Stimulated activated naive CD8-positive, alpha-beta T cell treated with anti-CD3 and anti-CD28 coated beads, Interleukin-15, Interleukin-2, amounts not matched to agents 100 U/mL and 50 U/mL, for 24 hours (primary cell): Measurements from ENCODE around the gene ITPRID2.

Source experiments
- ATAC-seq: fragments of 150-1000 bp; cut with Tn5 transposase; one replicate; pipeline ENCODE4 v1.10.0; 2021
- DNase-seq: peaks from one replicate; pipeline ENCODE4 v3.0.0; 2021

The ITPRID2 gene

DNA sequence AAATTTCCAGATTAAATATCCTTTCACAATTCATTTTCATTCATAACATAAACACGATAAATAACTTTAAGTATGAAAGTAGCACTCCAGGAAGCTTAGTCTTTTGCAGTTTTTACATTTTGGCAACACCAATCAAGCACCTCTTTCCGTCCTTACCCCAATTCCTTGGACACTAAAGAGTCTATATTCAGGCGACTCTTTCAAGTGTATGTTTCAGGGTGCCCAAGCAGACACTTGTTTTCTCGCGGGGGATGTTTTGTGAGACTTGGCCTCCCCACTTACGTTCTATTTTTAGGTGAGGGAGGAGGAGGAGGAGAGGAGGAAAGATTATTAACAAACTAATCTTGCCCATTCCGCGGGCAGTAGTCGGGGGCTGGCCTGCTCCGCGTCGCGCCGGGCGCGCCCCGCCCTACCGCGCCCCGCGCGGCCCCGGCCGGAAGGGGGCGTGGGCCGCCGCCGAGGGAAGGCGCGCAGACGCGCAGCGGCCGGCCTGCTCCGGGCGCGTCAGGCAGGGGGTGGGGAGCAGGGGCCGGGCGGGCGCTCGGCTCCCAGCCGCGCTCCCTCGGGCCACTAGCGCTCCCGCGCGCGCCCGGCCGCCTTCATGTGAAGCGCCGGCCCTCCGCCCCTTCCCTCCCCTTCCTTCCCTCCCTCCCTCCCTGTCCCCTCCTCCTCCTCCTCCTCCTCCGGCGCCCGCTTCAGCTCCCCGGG, at the start of gene ITPRID2:
Gene ITPRID2 (plus strand): TSS at position 473 of the 708 bp plus-strand sequence. CDS start 337 bp downstream, outside the sequence.
- ATAC-seq (peak; percentile 97), DNase-seq (peak; percentile 80)

DNA sequence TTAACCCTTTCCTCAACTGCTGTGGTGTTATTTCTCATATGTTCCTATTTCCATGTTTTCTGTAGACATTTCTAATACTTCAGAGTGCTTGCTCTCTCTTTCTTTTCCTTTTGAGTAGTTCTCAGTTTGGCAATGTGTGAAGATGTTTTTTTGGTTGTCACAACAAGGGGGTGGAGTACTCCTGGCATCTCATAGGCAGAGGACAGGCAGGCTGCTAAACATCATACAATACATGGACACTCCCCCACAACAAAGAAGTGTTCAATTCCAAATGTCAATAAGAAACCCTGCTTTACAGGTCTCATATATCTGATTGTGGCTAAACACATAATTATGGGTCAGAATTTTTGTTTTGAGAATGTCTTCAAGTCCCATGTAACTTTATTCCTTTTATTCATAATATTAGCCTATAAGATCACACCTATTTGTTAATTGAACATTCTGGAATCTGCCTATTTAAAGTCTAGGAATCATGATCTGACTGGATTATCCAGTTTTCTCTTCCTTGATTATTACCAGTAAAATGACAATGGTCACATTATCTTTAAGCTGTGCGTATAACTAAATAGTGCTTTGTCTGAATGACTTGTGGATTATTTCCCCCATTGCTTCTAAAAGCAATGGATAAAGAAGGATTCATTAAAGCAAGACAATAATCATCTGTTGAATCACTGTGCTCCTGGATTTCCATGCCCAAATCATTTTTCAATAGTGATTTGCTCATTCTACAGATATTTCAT, 46.8 kb upstream of the ITPRID2 start:
- ATAC-seq = no peak
- no peak for DNase-seq

DNA sequence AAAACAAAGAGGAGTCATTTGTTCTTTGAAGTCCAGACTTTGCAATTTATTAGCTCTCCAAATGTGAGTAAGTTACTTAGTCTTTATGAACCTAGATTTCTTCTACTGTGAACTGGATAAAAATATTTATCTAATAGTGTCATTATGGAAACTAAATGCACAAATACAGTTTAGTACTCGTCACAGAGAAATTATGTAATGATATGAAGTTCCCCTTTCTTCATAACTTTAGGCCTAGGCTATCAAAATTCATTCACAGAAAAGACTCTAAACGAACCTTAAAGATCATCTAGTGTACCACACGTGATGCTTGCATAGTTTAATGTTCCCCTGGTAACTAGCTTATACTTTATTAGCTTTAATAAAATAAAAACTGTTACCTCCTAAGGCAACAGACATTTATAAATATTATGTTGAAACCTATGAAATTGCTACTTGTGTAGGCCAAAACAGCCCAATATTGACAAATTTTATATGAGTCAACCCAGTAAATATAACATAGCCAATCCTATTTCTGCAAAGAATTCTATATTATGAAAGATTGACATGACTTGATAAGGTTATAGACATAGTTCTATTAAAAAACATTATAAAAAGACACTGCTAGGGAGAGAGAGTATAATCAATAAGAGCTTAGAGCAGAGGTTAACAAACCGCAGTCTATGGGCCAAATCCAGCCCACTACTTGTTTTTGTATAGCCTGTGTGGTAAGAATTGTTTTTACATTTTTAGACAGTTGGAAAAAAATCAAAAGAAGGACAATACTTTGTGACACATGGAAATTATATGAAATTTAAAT, 44.9 kb upstream of the ITPRID2 start:
- DNase-seq = no peak

DNA sequence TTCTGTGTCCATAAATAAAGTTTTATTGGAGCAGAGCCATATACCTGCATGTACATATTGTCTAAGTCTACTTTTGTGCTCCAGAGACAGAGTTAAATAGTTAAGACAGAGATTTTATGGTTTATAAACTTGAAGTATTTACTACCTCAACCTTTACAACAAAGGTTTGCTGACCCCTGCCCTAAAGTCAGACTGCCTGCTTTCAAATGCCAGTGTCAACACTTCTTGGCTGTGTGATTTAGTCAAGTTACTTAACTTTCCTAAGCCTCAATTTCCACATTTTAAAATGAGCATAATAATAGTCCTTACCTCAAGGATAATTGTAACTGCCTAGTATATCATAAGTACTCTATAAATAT, 44.4 kb upstream of the ITPRID2 start:
- no peak for ATAC-seq

More for the DNA sequence above, 44.9 kb upstream of the ITPRID2 start:
- ATAC-seq = no peak

DNA sequence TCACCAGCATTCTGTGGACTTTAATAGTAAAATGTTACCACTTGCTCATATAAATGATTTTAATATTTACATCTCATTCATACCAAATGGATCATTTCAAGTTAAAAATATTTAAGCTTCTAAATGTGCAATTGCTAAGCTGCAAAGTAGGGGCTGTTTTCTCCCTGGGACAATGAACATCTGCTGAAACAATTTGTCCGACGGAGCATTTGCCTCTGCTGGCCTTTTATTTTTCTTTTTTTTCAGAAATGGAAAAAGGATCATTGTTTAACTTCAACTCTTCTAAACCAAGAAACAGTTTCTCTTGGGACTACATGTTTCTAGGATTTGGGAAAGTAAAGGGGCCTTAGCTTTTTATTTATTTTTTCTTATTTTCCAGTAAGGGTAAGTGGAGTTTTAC, 43.8 kb upstream of the ITPRID2 start:
- ATAC-seq = no peak

More for the DNA sequence above, 44.4 kb upstream of the ITPRID2 start:
- no peak for DNase-seq

DNA sequence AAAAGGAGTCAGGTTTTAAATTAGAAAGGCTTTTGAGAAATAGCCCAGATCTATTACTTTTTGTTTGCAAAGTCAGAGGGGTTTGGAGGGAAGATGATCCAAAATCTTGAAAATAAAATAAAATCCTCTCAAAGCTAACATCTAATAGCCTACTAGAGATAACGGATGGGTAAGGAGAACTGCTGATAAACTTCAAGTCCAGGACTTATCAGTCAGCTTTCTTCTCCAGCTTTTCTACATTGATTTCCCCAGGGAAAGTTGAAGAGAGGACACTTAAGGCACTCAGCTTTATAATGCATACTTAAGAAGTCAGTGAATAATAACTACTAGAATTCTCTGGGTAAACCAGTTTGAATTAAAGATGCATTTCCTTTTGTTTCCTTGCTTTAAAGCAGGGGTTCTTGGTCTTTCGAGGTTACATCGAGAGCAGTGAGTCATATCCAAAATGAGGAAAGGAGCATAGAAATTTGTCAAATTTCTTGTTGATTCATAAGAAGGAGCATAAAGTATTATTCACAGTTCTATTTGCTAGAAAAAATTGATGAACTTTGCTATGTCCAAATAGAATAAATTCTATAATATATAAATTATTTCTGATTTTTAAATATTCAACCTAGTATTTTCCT, 43.2 kb upstream of the ITPRID2 start:
- no peak for DNase-seq
- no peak for ATAC-seq

More for the DNA sequence above, 43.8 kb upstream of the ITPRID2 start:
- no peak for DNase-seq

DNA sequence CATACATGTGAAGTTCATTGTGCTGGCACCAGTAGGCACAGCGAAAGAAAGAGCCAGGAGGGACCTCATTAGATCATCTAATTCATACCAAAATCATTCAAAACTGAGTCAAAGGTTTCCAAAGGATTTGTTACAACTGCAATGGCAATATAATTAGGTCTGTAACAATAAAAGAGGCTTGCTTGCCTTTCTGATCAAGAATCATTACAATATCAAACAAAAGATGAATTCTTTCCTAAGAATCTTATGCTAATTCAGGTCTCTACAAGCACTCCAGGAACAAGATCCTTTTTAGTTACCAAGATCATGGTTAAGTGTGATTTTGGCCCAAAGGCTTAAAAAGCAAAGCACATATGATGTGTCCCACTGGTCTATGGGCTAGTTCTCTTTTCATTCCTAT, 41.9 kb upstream of the ITPRID2 start:
- ATAC-seq = no peak
- DNase-seq = no peak

DNA sequence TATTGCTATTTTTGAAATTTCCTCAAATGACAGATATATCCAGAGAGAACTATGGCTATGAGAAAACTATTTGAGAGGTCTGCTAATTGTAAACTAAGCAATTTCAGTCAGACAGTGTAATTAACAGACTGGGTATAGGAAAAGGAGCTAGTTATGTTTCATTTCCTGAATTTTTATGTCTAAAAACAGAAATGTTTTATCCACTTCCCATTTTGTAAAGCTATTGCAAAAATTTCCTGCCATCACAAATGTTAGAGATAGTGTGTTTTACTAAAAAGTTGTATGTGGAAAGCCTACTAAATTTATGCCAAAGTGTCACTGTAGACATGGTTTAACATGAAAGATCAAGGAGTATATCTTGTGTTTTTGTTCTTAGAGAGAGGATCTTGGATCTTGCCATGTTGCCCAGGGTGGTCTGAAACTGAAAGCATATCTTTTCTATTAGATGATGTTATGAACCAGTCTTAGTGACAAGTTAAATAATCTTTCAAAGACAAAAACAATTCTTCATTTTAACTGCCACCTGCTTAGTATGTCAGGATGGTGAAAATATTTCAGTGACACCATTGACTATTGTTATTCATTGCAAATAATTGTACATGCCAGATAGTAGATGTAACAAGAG, 40.5 kb upstream of the ITPRID2 start:
- ATAC-seq (no peak), DNase-seq (no peak)

DNA sequence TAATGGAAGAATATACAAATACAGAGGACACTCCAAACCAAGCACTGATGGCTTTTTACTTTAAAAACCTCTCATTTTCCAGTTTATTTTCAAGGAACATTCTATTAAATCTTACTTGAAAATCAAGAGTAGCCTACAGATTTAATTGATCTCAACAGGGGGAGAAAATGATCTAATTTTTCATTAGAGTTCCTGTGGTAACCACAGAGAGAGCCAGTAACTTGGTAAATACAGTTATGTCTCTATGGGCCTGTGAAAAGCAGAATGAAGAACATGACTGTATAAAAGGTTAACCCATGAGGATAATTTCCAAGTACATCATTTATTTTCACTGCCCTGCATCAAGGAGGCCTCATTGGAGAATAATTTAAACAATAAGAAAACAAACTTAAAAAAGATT, 39.8 kb upstream of the ITPRID2 start:
- no peak for ATAC-seq
- no peak for DNase-seq

DNA sequence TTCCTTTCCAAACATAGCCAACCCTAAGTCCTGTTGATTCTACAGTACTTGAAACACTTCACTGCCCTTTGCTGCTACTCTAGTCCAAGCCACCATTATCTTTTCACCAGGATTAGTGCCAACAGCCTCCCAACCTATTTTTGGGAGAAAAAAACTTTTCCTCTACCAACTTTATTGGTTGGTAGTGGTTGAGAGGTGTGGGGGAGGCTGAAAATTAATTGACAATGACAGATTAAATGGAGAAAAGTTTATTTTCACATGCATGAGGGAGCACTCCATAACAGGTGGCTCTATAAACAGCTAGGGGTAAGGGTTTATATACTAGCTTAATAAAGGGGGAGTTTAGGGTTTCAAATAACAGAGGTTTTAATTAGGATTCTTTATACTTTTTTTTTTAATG, 37.8 kb upstream of the ITPRID2 start:
- DNase-seq = no peak

DNA sequence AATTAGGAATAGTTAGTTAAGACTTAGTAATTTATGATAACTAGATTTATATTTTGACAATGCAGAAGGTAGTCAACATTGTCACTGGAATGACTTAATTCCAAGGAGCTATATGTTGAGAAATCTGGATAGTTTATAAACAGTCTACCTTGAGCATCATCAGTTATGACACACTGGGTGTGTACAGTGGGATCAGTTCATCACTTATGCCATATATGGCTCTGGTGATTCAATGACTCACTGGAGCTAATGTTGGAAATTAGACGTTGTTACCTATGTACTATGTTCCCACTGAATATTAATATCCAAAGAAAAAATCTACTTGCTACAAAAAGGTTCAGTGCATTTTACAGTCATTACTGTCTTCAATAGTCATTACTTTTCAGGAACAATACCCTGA, 34.0 kb upstream of the ITPRID2 start:
- no peak for DNase-seq
- ATAC-seq = no peak

More for the DNA sequence above, 37.8 kb upstream of the ITPRID2 start:
- ATAC-seq = no peak

DNA sequence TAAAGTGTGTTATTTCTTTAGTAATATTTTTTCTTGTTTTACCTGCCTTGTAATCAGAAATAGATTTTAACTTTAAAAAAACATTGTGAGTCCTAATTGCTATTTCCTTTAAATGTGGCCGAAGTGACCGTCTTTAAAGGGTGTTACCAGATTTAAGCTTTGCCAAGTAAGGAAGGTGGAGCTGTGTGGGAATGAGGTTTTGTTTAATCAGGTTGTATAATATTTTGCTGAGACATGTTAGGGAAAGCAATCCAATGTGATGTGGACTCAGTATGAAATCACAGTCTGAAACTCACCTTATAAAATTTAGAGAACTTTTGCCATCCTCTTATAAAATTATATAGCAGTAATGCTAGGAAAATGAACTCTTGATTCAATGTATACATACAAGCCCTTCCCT, 32.9 kb upstream of the ITPRID2 start:
- ATAC-seq (no peak), DNase-seq (no peak)

DNA sequence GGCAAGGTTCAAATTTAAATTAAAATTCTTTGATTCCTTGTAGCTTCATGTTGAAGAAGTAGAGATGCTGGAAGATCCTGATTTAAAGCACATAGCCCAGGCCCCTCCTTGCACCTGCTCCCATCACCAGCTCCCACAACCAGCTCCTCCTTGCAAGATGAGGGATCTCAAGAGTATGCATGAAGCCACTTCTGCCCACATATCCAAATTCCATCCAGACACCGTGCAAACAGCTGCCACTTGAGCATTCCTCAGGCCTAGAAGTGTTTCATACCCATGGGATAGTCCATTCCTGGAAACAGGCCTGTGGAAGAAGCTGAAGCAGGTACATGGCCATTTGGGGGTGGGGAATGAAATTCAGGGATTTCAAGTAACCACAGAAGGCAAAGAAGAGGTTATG, 32.4 kb upstream of the ITPRID2 start:
- DNase-seq = no peak
- no peak for ATAC-seq

DNA sequence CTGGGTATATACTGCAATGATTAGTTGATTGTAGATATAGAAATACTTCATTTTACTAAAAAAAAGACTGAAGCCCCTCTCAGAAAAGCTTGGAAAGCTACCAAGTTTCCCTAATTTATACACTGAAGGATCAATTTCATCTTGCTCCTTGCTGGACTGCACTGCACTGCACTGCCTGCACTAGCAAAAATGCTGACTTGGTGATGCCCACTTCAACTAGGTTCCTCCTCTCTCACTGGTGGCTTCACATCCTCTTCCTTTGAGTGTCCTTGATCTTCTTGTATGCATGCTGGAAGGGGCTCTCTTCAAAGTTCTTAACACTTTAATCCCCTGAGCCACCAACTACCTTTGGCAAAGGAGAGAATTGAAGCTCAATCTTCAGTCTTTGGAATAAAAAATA, 31.7 kb upstream of the ITPRID2 start:
- ATAC-seq (no peak), DNase-seq (no peak)

DNA sequence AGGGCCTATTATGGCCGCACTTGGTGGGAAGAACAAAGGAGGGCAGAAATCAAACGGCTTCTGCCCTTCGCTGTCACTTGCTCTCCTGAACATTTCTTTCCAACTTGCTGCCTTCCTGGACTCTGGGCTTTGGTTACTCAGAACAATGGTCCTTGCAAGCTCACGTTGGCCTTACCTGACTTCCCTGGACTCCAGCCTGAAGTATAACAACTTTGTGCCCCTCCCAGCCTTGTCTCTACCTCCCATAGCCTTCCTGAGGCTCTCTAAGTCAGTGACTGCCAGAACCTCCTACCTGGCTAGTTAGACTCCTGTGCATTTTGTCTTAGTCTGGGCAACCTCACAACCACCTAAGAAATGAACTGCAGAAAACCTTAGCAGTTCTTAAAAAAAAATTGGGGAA, 30.2 kb upstream of the ITPRID2 start:
- DNase-seq (no peak), ATAC-seq (no peak)

DNA sequence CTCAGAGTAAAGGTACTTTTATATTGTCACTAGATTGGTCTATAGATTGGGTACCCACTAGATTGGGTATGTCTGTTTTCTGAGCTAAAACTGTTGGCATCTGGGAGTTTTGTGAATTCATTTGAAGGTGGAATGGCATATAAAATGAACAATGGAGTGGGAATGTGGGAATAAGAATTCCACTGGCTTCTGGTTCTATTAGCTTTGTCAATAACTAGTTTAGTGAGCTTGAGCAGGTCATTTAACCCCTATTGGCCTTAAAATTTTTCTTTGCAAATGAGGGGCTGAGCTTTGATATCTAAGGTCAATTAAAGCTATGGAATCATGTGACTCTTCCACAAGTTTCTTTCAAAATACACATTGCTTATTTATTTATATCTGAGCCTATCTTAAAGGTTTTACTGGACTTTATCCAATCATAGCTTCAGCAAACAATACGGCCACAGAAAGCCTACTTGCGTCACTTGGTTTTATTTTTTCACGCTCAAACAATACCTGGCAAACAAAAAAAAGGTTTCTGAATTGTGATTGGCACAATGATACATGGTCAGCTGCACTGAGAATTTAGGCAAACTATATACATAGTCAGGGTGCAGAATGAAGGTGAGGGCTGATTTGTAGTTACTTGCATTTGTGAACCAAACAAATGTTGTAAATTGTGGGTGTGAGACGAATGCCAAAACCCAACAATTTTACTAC, 28.8 kb upstream of the ITPRID2 start:
- ATAC-seq = no peak
- no peak for DNase-seq

DNA sequence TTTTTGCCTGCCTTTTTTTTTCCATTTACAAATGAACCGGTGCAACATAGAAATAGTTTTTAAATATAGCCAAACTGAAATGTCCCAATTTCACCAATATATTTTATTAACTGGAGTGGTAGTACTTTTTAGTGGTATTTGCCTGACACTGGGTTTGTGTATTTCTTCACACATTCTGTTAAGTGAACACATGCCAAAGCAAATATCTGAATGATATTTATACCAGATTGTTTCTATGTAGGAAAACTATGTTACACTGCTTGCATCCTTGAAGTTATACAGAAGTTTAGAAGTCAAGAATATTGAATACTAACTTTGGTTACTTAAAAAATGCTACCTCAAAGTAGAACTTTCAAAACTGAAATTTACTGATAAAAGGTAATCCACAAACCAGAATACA, 19.4 kb upstream of the ITPRID2 start:
- DNase-seq (no peak), ATAC-seq (no peak)

DNA sequence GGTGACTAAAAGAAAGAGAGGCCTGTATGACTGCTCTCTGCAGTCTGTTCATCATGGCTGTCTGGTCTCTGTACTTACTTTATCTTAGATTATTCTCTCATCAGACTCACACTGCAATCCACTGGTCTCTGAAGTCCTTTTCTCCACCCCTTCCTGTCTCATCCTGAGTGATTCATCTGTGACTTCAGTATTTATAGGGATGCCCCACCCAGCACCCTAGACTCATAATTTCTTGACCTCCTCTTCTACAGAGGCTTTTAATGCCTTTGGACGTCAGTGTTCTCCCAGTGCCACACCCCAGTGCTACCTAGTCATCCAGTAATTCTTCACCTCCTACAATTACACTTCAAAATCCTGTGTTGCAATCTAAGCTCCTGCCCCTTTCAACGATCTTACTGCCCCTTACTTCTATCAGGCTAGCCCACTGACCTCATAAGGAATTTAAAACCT, 14.9 kb upstream of the ITPRID2 start:
- no peak for ATAC-seq
- DNase-seq = no peak

DNA sequence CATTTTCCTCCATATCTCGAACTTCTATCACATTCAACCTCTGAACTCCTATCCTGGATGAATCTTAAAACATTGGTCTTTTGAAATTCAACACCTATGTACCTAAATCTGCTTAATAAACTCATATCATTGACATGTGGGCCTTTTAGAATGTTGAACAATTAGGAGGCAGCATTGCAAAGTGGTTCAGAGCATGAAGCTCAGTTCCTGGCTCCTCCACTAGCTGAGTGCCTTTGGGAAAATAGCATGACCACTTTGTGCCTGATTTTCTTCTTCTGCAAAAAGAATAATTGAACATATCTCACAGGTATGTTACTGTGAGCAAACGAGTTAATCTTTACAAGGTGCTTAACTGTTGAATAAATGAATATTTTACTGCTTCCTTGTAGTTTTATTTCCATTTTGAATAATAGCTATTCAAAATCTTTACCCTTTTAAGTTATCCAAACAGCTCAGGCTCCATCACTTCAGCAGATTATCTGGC, 14.3 kb upstream of the ITPRID2 start:
- ATAC-seq (no peak), DNase-seq (no peak)

DNA sequence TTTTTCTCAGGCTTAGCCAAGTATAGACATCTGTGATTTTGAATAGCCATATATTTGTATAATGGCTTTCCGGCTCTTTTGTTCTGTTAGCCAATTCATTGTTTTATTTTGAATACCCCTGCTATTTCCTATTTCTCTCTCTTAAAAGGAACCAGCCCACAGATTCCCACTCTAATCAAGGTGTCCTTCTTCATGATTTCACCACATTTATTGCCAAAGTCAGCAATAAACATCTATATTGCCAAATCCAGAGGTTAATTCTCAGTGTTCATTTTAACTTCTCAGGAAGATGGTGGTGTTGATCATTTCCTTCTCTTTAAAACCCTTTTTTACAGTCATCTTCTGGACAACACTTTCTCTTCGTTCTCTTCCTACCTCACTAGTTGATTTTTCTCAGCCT, 13.1 kb upstream of the ITPRID2 start:
- DNase-seq (no peak), ATAC-seq (no peak)

DNA sequence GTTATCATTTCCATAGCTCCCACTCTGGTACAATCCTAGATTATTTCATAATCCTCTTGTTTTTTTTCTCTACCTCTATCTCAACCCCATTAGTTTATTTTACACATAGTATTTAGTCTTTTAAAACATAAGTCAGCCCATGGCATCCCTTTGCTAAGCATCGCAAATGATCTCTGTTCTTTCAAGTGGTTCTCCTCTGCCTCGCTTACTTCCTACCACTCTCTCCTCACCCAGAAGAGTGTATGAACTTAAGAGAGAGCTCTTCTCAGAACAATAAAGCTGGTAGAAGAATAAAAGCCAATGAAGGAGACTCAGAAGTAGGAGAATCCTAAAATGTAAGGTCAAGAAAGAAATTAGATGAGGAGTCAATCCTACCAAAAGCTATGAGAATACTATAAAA, 12.2 kb upstream of the ITPRID2 start:
- DNase-seq = no peak
- ATAC-seq = no peak
